Renal cortex interstitium (tissue), 11 donors: ENCODE measurements around the gene GSTM5. TPM values are rescaled to one million over a fixed set of nuclear protein-coding genes. Genes with fewer than 3 reads are reported as not detected.
"Not testable (repeated sequence)": the region's sequence is repeated elsewhere in the genome, so short reads cannot be mapped to it uniquely, and the experiment has no call there.

Experiments
- DNase-seq, 11 donors: peaks; one replicate each; pipeline ENCODE4 v3.0.0-alpha.2; 2013; ENCODE audit warnings: low read depth in 9 of 11, low spot score in 4 of 11; ENCODE audit errors: extremely low read depth in 1 of 11
- polyA plus RNA-seq, 3 donors: library from polyadenylated mRNA; unstranded; fragments of 120-200 nt; gene quantifications; one replicate each; pipeline ENCODE4 v1.2.1, GENCODE V29; 2013; ENCODE audit not compliant: insufficient read length in 3 of 3

The GSTM5 gene
- polyA plus RNA-seq, 3 donors, result 42.1 to 65.8 (median 42.5) TPM

DNA sequence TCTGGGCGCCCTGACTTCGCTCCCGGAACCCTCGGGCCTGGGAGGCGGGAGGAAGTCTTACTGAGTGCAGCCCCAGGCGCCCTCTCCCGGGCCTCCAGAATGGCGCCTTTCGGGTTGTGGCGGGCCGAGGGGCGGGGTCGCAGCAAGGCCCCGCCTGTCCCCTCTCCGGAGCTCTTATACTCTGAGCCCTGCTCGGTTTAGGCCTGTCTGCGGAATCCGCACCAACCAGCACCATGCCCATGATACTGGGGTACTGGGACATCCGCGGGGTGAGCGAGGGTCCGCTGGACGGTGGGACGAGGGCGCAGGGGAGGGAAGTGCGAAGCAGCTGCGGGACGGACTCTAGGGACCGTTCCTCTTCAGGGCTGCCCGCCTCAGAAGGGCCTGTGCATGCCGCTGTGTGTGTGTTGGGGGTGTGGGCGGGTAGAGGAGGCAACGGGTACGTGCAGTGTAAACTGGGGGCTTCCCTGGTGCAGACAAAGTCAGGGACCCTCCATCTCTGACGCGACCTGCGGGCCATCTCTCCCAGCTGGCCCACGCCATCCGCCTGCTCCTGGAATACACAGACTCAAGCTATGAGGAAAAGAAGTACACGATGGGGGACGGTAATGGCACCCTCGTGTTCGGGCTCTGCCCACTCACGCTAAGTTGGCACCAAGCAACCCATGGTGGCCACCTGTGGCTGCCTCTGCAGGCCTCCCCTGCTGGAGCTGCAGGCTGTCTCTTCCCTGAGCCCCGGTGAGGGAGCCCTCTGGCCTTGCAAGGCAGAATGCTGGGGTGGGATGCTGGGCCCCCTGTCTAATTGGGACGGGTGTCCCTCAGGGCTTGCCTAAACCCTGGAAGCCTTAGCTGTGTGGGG is 24.2 kb upstream of the GSTM5 start, which contains the start of gene GSTM1:
Gene GSTM1, plus strand, starts transcription at position 177 of the 859 bp plus-strand sequence. Its CDS starts 57 bp downstream, at position 234.
- peak in 5 of 11 donors; percentile 38 to 76 (median 51) for DNase-seq

DNA sequence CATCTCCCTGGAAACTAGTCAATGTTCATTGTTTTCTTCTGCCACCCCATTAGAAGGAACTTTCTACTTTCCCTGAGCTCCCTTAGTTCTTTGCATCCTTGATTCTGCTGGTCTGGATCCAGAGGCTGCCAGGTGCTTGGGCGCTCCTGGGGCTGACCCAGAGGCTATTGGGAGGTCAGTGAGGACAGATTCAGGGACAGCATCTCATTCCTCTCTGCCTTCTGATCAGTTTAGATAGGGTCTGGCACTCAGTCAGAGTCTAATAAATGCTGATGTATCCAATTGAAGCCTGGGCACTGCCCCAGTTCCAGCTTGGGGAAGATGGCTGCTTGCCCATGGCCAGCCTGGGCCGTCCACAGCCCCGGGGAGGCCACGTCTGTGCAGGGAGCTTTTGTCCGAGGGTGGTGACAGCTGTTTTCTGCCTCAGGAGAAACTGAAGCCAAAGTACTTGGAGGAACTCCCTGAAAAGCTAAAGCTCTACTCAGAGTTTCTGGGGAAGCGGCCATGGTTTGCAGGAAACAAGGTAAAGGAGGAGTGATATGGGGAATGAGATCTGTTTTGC is 22.1 kb upstream of the GSTM5 start:
- no peak for DNase-seq

DNA sequence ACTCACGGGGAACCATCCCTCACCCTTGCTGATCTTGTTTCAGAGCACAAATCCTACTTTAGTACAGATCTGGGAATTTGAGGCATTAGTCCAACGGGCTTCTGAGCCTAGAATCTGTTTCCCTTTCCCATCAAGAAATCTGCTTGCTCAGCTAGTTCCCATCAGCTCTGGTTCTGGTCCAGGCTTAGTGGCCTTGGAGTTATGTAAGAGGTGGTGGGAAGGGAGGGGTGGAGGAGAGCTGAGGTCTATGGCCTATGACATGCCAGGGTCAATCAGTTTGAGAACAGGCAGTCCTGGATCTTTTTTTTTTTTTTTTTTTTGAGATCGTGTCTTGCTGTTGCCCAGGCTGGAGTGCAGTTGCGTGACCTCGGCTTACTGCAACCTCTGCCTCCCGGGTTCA is 20.3 kb upstream of the GSTM5 start:
- no peak for DNase-seq

GRCh38 chr1:109694400-109694799 is 17.7 kb upstream of the GSTM5 start:
- not testable (repeated sequence) for DNase-seq

DNA sequence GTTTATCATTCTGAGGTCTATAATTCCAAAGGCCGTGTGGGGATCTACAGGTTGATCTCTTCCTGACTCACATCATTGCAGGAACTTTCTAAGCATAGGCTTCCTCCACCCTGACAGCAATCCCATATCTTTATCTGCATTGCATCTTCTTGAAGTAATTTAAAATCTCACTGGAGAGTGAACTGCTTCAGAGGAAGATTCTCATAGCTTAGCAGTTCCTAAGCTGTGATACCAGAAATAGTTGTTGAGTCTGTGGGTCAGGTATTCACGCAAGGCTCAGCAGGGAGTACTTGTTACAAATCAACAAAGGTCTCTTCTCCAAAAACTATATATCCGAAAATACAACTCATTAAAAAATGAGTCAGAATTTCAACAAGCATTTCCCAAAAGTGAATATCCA is 16.9 kb upstream of the GSTM5 start:
- not testable (repeated sequence) for DNase-seq

GRCh38 chr1:109697066-109697465 is 15.0 kb upstream of the GSTM5 start:
- DNase-seq, result no peak

- not testable (repeated sequence) for DNase-seq
Measured at GRCh38 chr1:109697861-109698260, 14.2 kb upstream of the GSTM5 start.

DNA sequence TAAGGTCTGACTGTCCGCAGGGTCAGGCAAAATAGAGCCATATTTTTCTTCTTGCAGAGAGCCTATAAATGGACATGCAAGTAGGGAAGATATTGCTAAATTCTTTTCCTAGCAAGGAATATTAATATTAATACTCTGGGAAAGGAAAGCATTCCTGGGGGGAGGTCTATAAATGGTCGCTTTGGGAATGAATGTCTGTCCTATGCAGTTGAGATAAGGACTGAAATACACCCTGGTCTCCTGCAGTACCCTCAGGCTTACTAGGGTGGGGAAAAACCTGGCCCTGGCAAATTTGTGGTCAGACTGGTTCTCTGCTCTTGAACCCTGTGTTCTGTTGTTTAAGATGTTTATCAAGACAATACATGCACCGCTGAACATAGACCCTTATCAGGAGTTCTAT is 9.1 kb upstream of the GSTM5 start:
- DNase-seq, result not testable (repeated sequence)

DNA sequence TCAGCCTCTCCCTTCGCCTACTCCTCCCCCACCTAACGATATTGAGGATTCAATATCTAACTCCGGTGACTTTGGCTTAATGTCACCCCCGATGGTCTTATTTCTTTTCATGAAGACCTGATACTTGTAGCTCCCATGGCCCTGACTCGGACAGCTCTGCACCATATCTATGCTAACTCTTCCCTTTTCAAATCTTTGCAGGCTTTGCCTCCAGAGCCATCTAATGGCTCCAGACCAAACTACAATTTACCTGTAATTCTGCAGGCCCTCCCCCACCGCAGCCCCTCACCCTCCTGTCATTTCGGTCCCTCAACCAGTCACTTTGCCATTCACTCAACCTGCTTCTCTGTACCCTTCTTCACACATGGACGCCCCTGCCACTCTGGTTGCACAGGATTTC is 7.9 kb upstream of the GSTM5 start:
- DNase-seq, result no peak

DNA sequence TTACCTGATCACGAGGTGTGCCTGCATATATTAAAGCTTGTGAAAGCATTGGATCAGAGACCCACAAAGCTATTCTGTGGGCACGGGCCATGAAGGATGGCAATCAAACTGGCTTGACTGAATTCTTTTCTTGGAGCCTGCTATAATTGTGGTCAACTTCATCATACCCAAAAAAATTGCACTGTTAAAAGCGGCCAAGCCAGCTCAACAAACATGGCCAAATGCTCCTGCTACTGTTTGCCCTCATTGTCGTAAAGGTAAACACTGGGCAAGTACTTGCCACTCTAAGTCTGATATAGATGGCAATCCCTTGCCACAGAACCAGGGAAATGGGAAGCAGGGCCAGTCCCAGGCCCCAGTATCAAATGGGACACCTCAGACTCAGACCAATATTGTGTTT is 6.6 kb upstream of the GSTM5 start:
- no peak for DNase-seq

DNA sequence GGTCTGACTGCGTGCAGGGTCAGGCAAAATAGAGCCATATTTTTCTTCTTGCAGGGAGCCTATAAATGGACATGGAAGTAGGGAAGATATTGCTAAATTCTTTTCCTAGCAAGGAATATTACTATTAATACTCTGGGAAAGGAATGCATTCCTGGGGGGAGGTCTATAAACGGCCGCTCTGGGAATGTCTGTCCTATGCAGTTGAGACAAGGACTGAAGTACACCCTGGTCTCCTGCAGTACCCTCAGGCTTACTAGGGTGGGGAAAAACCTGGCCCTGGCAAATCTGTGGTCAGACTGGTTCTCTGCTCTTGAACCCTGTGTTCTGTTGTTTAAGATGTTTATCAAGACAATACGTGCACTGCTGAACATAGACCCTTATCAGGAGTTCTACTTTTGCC is 3.1 kb upstream of the GSTM5 start:
- not testable (repeated sequence) for DNase-seq

GRCh38 chr1:109709822-109710221 is 2.2 kb upstream of the GSTM5 start:
- DNase-seq, result not testable (repeated sequence)

- no peak for DNase-seq
Measured at GRCh38 chr1:109712321-109712864, 342 bp downstream of the GSTM5 start.

- no peak for DNase-seq
Measured at GRCh38 chr1:109713636-109714035, 1.6 kb downstream of the GSTM5 start.

DNA sequence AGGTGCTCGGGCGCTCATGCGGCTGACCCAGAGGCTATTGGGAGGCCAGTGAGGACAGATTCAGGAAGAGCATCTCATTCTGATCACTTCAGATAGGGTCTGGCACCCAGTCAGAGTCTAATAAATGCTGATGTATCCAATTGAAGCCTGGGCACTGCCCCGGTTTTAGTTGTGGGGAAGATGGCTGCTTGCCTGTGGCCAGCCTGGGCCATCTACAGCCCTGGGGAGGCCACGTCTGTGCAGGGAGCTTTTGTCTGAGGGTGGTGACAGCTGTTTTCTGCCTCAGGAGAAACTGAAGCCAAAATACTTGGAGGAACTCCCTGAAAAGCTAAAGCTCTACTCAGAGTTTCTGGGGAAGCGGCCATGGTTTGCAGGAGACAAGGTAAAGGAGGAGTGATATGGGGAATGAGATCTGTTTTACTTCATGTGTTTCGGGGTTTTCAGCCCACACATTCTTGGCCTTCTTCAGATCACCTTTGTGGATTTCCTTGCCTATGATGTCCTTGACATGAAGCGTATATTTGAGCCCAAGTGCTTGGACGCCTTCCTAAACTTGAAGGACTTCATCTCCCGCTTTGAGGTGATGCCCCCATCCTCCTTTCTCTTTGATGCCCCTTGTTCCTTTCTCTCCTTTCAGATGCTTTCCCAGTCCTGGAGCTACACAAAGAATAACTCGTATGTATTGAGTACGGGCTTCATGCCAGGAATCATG is 2.8 kb downstream of the GSTM5 start:
- DNase-seq, result no peak

DNA sequence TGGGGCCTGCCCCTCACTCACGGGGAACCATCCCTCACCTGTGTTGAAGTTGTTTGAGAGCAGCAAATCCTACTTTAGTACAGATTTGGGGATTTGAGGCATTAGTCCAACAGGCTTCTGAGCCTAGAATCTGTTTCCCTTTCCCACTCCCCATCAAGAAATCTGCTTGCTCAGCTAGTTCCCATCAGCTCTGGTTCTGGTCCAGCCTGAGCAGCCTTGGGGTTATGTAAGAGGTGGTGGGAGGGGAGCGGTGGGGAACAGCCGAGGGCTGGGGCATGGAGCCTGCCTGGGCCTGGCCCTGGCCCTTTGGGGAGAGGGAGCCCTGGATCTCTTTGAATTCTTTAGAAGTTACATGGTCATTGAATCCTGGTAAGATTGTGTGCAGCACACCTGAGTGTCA is 4.1 kb downstream of the GSTM5 start:
- DNase-seq, result no peak

GRCh38 chr1:109716570-109717090 is 4.6 kb downstream of the GSTM5 start:
- no peak for DNase-seq

DNA sequence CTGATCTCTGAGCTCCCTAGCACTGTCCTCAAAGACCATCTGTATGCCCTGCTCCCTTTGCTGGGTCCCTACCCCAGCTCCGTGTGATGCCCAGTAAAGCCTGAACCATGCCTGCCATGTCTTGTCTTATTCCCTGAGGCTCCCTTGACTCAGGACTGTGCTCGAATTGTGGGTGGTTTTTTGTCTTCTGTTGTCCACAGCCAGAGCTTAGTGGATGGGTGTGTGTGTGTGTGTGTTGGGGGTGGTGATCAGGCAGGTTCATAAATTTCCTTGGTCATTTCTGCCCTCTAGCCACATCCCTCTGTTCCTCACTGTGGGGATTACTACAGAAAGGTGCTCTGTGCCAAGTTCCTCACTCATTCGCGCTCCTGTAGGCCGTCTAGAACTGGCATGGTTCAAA is 5.7 kb downstream of the GSTM5 start:
- no peak for DNase-seq

GRCh38 chr1:109718495-109718894 is 6.4 kb downstream of the GSTM5 start:
- DNase-seq, result no peak
